OCI-LY3 (cell line): Measurements from ENCODE around the gene PRMT3.

Experiments used
- H2AFZ ChIP-seq: fragments of 200-600, 300-600 bp; shearing (Covaris generic); 2 replicates; pipeline ENCODE4 v1.6.0; 2014; ENCODE audit warnings: antibody characterized with exemption, low read depth, low read length
- H3K27ac ChIP-seq: fragments of 200-600, 300-600 bp; sonication (generic); 2 replicates; pipeline ENCODE4 v1.5.1; 2014; ENCODE audit warnings: mild to moderate bottlenecking, low read length, moderate library complexity, mixed read lengths
- H3K27me3 ChIP-seq: fragments of 200-600, 300-600 bp; sonication (generic); 2 replicates; pipeline ENCODE4 v1.6.1; 2014; ENCODE audit warnings: low read depth, low read length, mixed read lengths
- H3K36me3 ChIP-seq: fragments of 200-600, 300-600 bp; sonication (generic); replicated peaks from 2 replicates; pipeline ENCODE3; 2014; ENCODE audit warnings: low read depth, low read length, mixed read lengths
- H3K4me1 ChIP-seq: fragments of 300-600, 200-600 bp; sonication (generic); 2 replicates; pipeline ENCODE4 v1.6.1; 2014; ENCODE audit warnings: low read length, mixed read lengths
- H3K4me2 ChIP-seq: fragments of 200-600, 300-600 bp; sonication (generic); 2 replicates; pipeline ENCODE4 v1.6.1; 2014; ENCODE audit warnings: low read length, mixed read lengths
- H3K4me3 ChIP-seq: fragments of 300-600, 200-600 bp; sonication (generic); 2 replicates; pipeline ENCODE4 v1.5.1; 2014; ENCODE audit warnings: antibody characterized with exemption, mild to moderate bottlenecking, low read length, moderate library complexity
- H3K79me2 ChIP-seq: fragments of 300-600, 200-600 bp; shearing (Covaris generic); 2 replicates; pipeline ENCODE4 v1.6.1; 2014; ENCODE audit warnings: mild to moderate bottlenecking, low read length, mixed read lengths
- H3K9ac ChIP-seq: fragments of 300-600, 200-600 bp; shearing (Covaris generic); 2 replicates; pipeline ENCODE4 v1.6.0; 2014; ENCODE audit warnings: mild to moderate bottlenecking, low read length, moderate library complexity
- H3K9me3 ChIP-seq: fragments of 200-600, 300-600 bp; shearing (Covaris generic); 2 replicates; pipeline ENCODE4 v1.6.1; 2014; ENCODE audit warnings: low read length, mixed read lengths; ENCODE audit not compliant: insufficient read depth
- H4K20me1 ChIP-seq: fragments of 200-600, 300-600 bp; sonication (generic); 2 replicates; pipeline ENCODE4 v1.6.1; 2016; ENCODE audit warnings: low read length, mixed read lengths; ENCODE audit not compliant: insufficient read depth
- EZH2phosphoT487 ChIP-seq: fragments of 200-600 bp; shearing (Covaris generic); IDR thresholded peaks from 2 replicates; pipeline ENCODE4 v1.6.1; 2018; ENCODE audit warnings: antibody characterized with exemption, mixed run types, low read depth
- TF ChIP-seq, protein P1 (sequence below): fragments of 200-600, 300-600 bp; sonication (generic); IDR thresholded peaks from 2 replicates; pipeline ENCODE4 v1.5.1; 2014; ENCODE audit warnings: antibody characterized with exemption, low read length, low read depth

The PRMT3 gene

DNA sequence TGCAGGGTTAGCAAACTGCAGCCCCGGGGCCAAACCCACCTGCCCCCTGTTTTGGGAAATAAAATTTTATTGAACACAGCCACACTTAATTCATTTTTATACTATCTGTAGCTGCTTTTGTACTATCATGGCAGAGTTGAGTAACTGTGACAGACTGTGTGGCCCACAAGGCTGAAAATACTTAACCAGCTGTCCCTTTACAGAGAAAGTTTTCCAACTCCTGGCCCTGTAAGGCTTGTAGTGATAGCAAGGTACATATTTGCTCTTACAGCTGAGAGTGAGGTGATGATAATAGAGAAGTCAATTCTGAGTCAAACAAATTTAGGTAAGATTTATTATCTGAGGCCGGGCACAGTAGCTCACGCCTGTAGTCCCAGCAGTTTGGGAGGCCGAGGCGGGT is 124.5 kb downstream of the PRMT3 start:
- TF ChIP-seq, protein P1, sequence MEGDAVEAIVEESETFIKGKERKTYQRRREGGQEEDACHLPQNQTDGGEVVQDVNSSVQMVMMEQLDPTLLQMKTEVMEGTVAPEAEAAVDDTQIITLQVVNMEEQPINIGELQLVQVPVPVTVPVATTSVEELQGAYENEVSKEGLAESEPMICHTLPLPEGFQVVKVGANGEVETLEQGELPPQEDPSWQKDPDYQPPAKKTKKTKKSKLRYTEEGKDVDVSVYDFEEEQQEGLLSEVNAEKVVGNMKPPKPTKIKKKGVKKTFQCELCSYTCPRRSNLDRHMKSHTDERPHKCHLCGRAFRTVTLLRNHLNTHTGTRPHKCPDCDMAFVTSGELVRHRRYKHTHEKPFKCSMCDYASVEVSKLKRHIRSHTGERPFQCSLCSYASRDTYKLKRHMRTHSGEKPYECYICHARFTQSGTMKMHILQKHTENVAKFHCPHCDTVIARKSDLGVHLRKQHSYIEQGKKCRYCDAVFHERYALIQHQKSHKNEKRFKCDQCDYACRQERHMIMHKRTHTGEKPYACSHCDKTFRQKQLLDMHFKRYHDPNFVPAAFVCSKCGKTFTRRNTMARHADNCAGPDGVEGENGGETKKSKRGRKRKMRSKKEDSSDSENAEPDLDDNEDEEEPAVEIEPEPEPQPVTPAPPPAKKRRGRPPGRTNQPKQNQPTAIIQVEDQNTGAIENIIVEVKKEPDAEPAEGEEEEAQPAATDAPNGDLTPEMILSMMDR = no peak
- no peak for TF ChIP-seq EZH2phosphoT487
- H2AFZ ChIP-seq = no peak overlapping the region
- H3K9ac ChIP-seq = no peak overlapping the region
- no peak overlapping the region for H3K4me2 ChIP-seq
- no peaks in the 10 kb centered on the region for H3K27me3 ChIP-seq
- H3K79me2 ChIP-seq = no peaks in the 10 kb centered on the region
- H3K36me3 ChIP-seq = peaks cover 11% of the 10 kb centered on the region
- no peaks in the 10 kb centered on the region for H3K4me1 ChIP-seq
- H3K27ac ChIP-seq = no peak overlapping the region
- H3K9me3 ChIP-seq = no peaks in the 10 kb centered on the region
- H3K4me3 ChIP-seq = no peak overlapping the region
- H4K20me1 ChIP-seq = no peaks in the 10 kb centered on the region

DNA sequence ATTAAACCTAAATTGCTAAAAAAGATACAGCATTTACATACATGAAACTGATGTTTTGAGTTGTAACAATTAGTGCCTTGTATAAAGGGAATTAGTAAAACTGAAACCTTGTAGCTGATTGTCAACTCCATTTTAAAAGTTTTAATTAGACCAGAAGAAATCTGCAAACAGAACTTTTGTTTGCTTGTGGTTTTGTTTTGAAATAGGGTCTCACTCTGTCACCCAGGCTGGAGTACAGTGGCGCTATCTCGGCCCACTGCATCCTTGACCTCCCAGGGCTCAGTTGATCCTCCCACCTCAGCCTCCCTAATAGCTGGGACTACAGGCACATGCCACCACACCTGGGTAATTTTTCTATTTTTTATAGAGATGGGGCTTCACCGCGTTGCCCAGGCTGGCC is 125.4 kb downstream of the PRMT3 start:
- TF ChIP-seq, protein P1 = no peak
- no peak for TF ChIP-seq EZH2phosphoT487
- Histone ChIP-seq H3K4me1 (no peaks in the 10 kb centered on the region), H3K27ac (no peak overlapping the region)

DNA sequence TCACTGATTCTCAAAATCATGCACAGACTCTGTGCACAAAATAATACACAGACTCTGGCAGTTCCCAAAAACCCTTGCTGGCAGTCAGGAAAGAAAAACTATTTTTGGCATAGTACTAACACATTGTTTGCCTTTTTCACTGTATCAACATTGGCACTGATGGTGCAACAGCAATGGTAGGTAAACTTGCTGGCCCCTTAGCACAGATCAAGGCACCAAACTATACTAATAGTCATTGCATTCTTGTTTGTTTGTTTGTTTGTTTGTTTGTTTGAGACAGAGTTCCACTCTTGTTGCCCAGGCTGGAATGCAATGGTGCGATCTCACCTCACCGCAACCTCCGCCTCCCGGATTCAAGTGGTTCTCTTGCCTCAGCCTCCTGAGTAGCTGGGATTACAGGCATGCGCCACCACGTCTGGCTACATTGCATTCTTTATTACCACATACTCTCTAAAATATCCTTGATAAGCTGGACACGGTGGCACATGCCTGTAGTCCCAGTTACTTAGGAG is 130.9 kb downstream of the PRMT3 start:
- H3K9ac ChIP-seq = no peak overlapping the region
- no peak overlapping the region for H2AFZ ChIP-seq
- H3K79me2 ChIP-seq = no peaks in the 10 kb centered on the region
- H3K4me3 ChIP-seq = no peak overlapping the region
- no peaks in the 10 kb centered on the region for H3K36me3 ChIP-seq
- H4K20me1 ChIP-seq = no peaks in the 10 kb centered on the region
- H3K4me2 ChIP-seq = no peak overlapping the region
- no peak overlapping the region for H3K27ac ChIP-seq
- H3K27me3 ChIP-seq = no peaks in the 10 kb centered on the region
- H3K4me1 ChIP-seq = no peaks in the 10 kb centered on the region
- no peaks in the 10 kb centered on the region for H3K9me3 ChIP-seq
- TF ChIP-seq, protein P1 = no peak
- no peak for TF ChIP-seq EZH2phosphoT487

More for the DNA sequence above, 125.4 kb downstream of the PRMT3 start:
- H3K9ac ChIP-seq = no peak overlapping the region
- H3K4me3 ChIP-seq = no peak overlapping the region
- H2AFZ ChIP-seq = no peak overlapping the region
- H3K27me3 ChIP-seq = no peaks in the 10 kb centered on the region
- H3K9me3 ChIP-seq = no peaks in the 10 kb centered on the region
- H3K79me2 ChIP-seq = no peaks in the 10 kb centered on the region
- H4K20me1 ChIP-seq = no peaks in the 10 kb centered on the region
- no peak overlapping the region for H3K4me2 ChIP-seq
- peaks cover 8% of the 10 kb centered on the region for H3K36me3 ChIP-seq

GRCh38 chr11:20522536-20522935 is 135.0 kb downstream of the PRMT3 start:
- Histone ChIP-seq H3K27ac (no peak overlapping the region), H3K9me3 (no peaks in the 10 kb centered on the region), H2AFZ (no peak overlapping the region), H3K9ac (no peak overlapping the region), H4K20me1 (no peaks in the 10 kb centered on the region), H3K36me3 (no peaks in the 10 kb centered on the region), H3K27me3 (no peaks in the 10 kb centered on the region), H3K4me2 (no peak overlapping the region), H3K4me3 (no peak overlapping the region), H3K79me2 (no peaks in the 10 kb centered on the region), H3K4me1 (no peaks in the 10 kb centered on the region)
- TF ChIP-seq, protein P1 = no peak
- TF ChIP-seq EZH2phosphoT487 = no peak
